AG09319 (cell line): ENCODE data around the gene NUDT3.
A peak's percentile ranks its signal among the peaks of the same experiment; 100 is the strongest.

Experiments
- DNase-seq: peaks from one replicate; pipeline ENCODE4 v3.0.0-alpha.2; 2010; ENCODE audit warnings: low read depth; ENCODE audit errors: extremely low read depth
- CTCF ChIP-seq: IDR thresholded peaks from 2 replicates; pipeline ENCODE4 v1.5.1; 2011; ENCODE audit warnings: low read depth, mild to moderate bottlenecking, inconsistent platforms, low read length, moderate library complexity

NUDT3 gene

GRCh38 chr6:34391786-34392496 is 528 bp downstream of the NUDT3 start:
- no peak for TF ChIP-seq CTCF
- no peak for DNase-seq

GRCh38 chr6:34391473-34391785 is 1.0 kb downstream of the NUDT3 start:
- DNase-seq, result no peak
- TF ChIP-seq CTCF, result no peak

- no peak for TF ChIP-seq CTCF
- DNase-seq, result peak; percentile 86
Measured at GRCh38 chr6:34390531-34391472, 1.7 kb downstream of the NUDT3 start.

- no peak for DNase-seq
- no peak for TF ChIP-seq CTCF
Measured at GRCh38 chr6:34389034-34389433, 3.4 kb downstream of the NUDT3 start.

GRCh38 chr6:34388421-34388820 is 4.0 kb downstream of the NUDT3 start:
- no peak for DNase-seq
- TF ChIP-seq CTCF, result no peak

- no peak for TF ChIP-seq CTCF
- no peak for DNase-seq
Measured at GRCh38 chr6:34386316-34387137, 5.9 kb downstream of the NUDT3 start.

- no peak for TF ChIP-seq CTCF
- DNase-seq, result no peak
Measured at GRCh38 chr6:34385793-34386195, 6.7 kb downstream of the NUDT3 start.
